Ishikawa (cell line): ENCODE measurements around the gene CCNA1.

ENCODE experiments used
- CEBPB ChIP-seq: IDR thresholded peaks from 2 replicates; pipeline ENCODE4 v1.6.1; 2012
- CREB1 ChIP-seq: IDR thresholded peaks from 2 replicates; pipeline ENCODE4 v1.6.1; 2012; ENCODE audit warnings: low read depth
- EGR1 ChIP-seq: IDR thresholded peaks from 2 replicates; pipeline ENCODE4 v1.6.1; 2012
- EP300 ChIP-seq: IDR thresholded peaks from 2 replicates; pipeline ENCODE4 v1.6.1; 2012; ENCODE audit warnings: borderline replicate concordance
- FOXM1 ChIP-seq: IDR thresholded peaks from 2 replicates; pipeline ENCODE4 v1.6.1; 2012; ENCODE audit warnings: low read depth, borderline replicate concordance
- NFIC ChIP-seq: IDR thresholded peaks from 2 replicates; pipeline ENCODE4 v1.6.1; 2012
- RAD21 ChIP-seq: IDR thresholded peaks from 2 replicates; pipeline ENCODE4 v1.6.1; 2012; ENCODE audit warnings: low read depth
- REST ChIP-seq: IDR thresholded peaks from 2 replicates; pipeline ENCODE4 v1.6.1; 2012; ENCODE audit warnings: low read depth, mild to moderate bottlenecking
- TAF1 ChIP-seq: IDR thresholded peaks from 2 replicates; pipeline ENCODE4 v1.6.1; 2012; ENCODE audit warnings: low read depth, mild to moderate bottlenecking
- TCF12 ChIP-seq: IDR thresholded peaks from 2 replicates; pipeline ENCODE4 v1.6.1; 2012; ENCODE audit warnings: low read depth
- TEAD4 ChIP-seq: IDR thresholded peaks from 2 replicates; pipeline ENCODE4 v1.6.1; 2012
- YY1 ChIP-seq: IDR thresholded peaks from 2 replicates; pipeline ENCODE4 v1.6.1; 2012; ENCODE audit warnings: low read depth
- ZBTB7A ChIP-seq: IDR thresholded peaks from 2 replicates; pipeline ENCODE4 v1.6.1; 2012; ENCODE audit warnings: low read depth
- TF ChIP-seq, protein P1 (sequence below): IDR thresholded peaks from 2 replicates; pipeline ENCODE4 v1.6.1; 2012
- TF ChIP-seq, protein P2 (sequence below): IDR thresholded peaks from 2 replicates; pipeline ENCODE4 v1.6.1; 2012

CCNA1 gene

GRCh38 chr13:36432106-36432544 lies at the start of gene CCNA1:
Gene CCNA1 (plus strand): TSS chr13:36432495. CDS start chr13:36433057, 562 bp downstream.
- TF ChIP-seq REST: no peak
- no peak for TF ChIP-seq RAD21
- no peak for TF ChIP-seq EGR1
- TF ChIP-seq YY1: peak; percentile 43; the same call in 1 of the 2 replicates
- TF ChIP-seq, protein P1, sequence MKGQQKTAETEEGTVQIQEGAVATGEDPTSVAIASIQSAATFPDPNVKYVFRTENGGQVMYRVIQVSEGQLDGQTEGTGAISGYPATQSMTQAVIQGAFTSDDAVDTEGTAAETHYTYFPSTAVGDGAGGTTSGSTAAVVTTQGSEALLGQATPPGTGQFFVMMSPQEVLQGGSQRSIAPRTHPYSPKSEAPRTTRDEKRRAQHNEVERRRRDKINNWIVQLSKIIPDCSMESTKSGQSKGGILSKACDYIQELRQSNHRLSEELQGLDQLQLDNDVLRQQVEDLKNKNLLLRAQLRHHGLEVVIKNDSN: peak; percentile 71
- TF ChIP-seq TEAD4: no peak
- peak; percentile 85 for TF ChIP-seq FOXM1
- TF ChIP-seq TCF12: no peak; the same call in 1 of the 2 replicates
- TF ChIP-seq TAF1: no peak
- TF ChIP-seq, protein P2, sequence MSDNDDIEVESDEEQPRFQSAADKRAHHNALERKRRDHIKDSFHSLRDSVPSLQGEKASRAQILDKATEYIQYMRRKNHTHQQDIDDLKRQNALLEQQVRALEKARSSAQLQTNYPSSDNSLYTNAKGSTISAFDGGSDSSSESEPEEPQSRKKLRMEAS: no peak
- no peak; the same call in 1 of the 2 replicates for TF ChIP-seq ZBTB7A
- TF ChIP-seq CREB1: no peak
- TF ChIP-seq EP300: no peak; the same call in 1 of the 2 replicates
- TF ChIP-seq NFIC: no peak
- no peak for TF ChIP-seq CEBPB

- TF ChIP-seq, protein P2: no peak
- TF ChIP-seq ZBTB7A: no peak
- TF ChIP-seq, protein P1: no peak
- TF ChIP-seq FOXM1: no peak
- TF ChIP-seq EP300: no peak
- TF ChIP-seq TAF1: no peak
- TF ChIP-seq CREB1: no peak
- no peak for TF ChIP-seq TCF12
- no peak for TF ChIP-seq RAD21
- no peak for TF ChIP-seq NFIC
- TF ChIP-seq YY1: no peak
- TF ChIP-seq TEAD4: no peak
These were observed 46.8 kb upstream of the CCNA1 start for GRCh38 chr13:36385489-36385888.

- TF ChIP-seq TCF12: no peak
- TF ChIP-seq RAD21: peak; percentile 56
These were observed 37.0 kb upstream of the CCNA1 start for GRCh38 chr13:36395280-36395679.

GRCh38 chr13:36405151-36405550 lies 27.1 kb upstream of the CCNA1 start:
- TF ChIP-seq TAF1 (no peak), FOXM1 (no peak)

DNA sequence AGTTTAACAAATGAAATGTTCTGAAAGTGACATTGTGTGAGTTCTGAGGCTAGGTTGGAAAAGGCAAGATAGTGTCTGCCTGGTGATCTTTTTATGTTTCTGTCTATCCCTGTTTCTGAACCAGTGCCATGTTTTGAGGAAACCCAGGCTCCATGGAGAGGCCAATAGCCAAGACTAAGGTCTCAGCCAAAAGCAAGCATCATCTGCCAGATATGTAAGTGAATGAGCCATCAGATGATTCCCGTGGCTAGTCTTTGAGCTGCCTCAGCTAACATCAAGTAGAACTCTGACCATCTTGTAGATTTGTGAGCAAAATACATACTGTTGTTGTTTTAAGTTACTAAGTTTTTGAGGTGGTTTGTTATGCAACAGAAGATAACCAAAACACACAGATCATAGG lies 19.6 kb upstream of the CCNA1 start:
- TF ChIP-seq, protein P1: no peak
- TF ChIP-seq RAD21 (no peak), REST (no peak), NFIC (no peak)
- TF ChIP-seq, protein P2: no peak

GRCh38 chr13:36413161-36413560 lies 19.1 kb upstream of the CCNA1 start:
- TF ChIP-seq ZBTB7A: no peak
- TF ChIP-seq CREB1: no peak
- TF ChIP-seq TAF1: no peak
- TF ChIP-seq TCF12: no peak
- TF ChIP-seq, protein P1: no peak
- no peak for TF ChIP-seq NFIC
- TF ChIP-seq RAD21: no peak
- no peak for TF ChIP-seq FOXM1
- TF ChIP-seq, protein P2: no peak
- no peak for TF ChIP-seq CEBPB
- TF ChIP-seq EGR1: no peak
- no peak for TF ChIP-seq YY1
- TF ChIP-seq EP300: no peak
- no peak for TF ChIP-seq REST
- TF ChIP-seq TEAD4: no peak
